ENCODE measurements around the gene STRIP1. TPM values are rescaled to one million over a fixed set of nuclear protein-coding genes. Genes with fewer than 3 reads are reported as not detected.
A peak's percentile ranks its signal among the peaks of the same experiment; 100 is the strongest.

STRIP1 gene
- total RNA-seq, 1 experiment from 2014 or later: 25.7 TPM

GRCh38 chr1:110089561-110090275 is 55.3 kb downstream of the STRIP1 start:
- no peak for DNase-seq (ENCODE audit: low spot score)

GRCh38 chr1:110091381-110091780 is 57.0 kb downstream of the STRIP1 start:
- DNase-seq (ENCODE audit: low spot score): no peak

GRCh38 chr1:110091791-110092190 is 57.4 kb downstream of the STRIP1 start:
- no peak for DNase-seq (ENCODE audit: low spot score)

- no peak for DNase-seq (ENCODE audit: low spot score)
Measured at GRCh38 chr1:110092991-110093390, 58.6 kb downstream of the STRIP1 start.

GRCh38 chr1:110094931-110095654 is 60.7 kb downstream of the STRIP1 start:
- no peak for DNase-seq (ENCODE audit: low spot score)

- no peak for DNase-seq (ENCODE audit: low spot score)
Measured at GRCh38 chr1:110097507-110098221, 63.2 kb downstream of the STRIP1 start.

- DNase-seq (ENCODE audit: low spot score): peak; percentile 9
Measured at GRCh38 chr1:110098222-110099026, 64.0 kb downstream of the STRIP1 start.

GRCh38 chr1:110100335-110100734 is 65.9 kb downstream of the STRIP1 start:
- no peak for DNase-seq (ENCODE audit: low spot score)

GRCh38 chr1:110102081-110102480 is 67.7 kb downstream of the STRIP1 start:
- no peak for DNase-seq (ENCODE audit: low spot score)

Other genes starting within 250 kb of the STRIP1 start
- 46.2 and 61.2 TPM in 2 replicates for gene CSF1, start 123.8 kb upstream of the STRIP1 start, total RNA-seq (2014; rRNA removed; shearing (Covaris generic))
- gene AHCYL1, start 49.9 kb upstream of the STRIP1 start, total RNA-seq (2014; rRNA removed; shearing (Covaris generic)): 36.6 and 37.6 TPM in 2 replicates
- not detected in 2 replicates for gene ALX3, start 36.0 kb downstream of the STRIP1 start, total RNA-seq (2014; rRNA removed; shearing (Covaris generic))
- gene UBL4B, start 77.8 kb downstream of the STRIP1 start, total RNA-seq (2014; rRNA removed; shearing (Covaris generic)): 0.83 TPM in 1 of 2 replicates, not detected in the other
- gene SLC6A17, start 115.9 kb downstream of the STRIP1 start, total RNA-seq (2014; rRNA removed; shearing (Covaris generic)): 0.33 and 0.34 TPM in 2 replicates
- 0.86 and 1.2 TPM in 2 replicates for gene KCNC4, start 175.7 kb downstream of the STRIP1 start, total RNA-seq (2014; rRNA removed; shearing (Covaris generic))